OCI-LY3 (cell line): ENCODE data around the gene CNDP1.

Source experiments
- H2AFZ ChIP-seq: fragments of 200-600, 300-600 bp; shearing (Covaris generic); 2 replicates; pipeline ENCODE4 v1.6.0; 2014; ENCODE audit warnings: antibody characterized with exemption, low read depth, low read length
- H3K27ac ChIP-seq: fragments of 200-600, 300-600 bp; sonication (generic); 2 replicates; pipeline ENCODE4 v1.5.1; 2014; ENCODE audit warnings: mild to moderate bottlenecking, low read length, moderate library complexity, mixed read lengths
- H3K27me3 ChIP-seq: fragments of 200-600, 300-600 bp; sonication (generic); 2 replicates; pipeline ENCODE4 v1.6.1; 2014; ENCODE audit warnings: low read depth, low read length, mixed read lengths
- H3K36me3 ChIP-seq: fragments of 200-600, 300-600 bp; sonication (generic); replicated peaks from 2 replicates; pipeline ENCODE3; 2014; ENCODE audit warnings: low read depth, low read length, mixed read lengths
- H3K4me1 ChIP-seq: fragments of 300-600, 200-600 bp; sonication (generic); 2 replicates; pipeline ENCODE4 v1.6.1; 2014; ENCODE audit warnings: low read length, mixed read lengths
- H3K4me2 ChIP-seq: fragments of 200-600, 300-600 bp; sonication (generic); 2 replicates; pipeline ENCODE4 v1.6.1; 2014; ENCODE audit warnings: low read length, mixed read lengths
- H3K4me3 ChIP-seq: fragments of 300-600, 200-600 bp; sonication (generic); 2 replicates; pipeline ENCODE4 v1.5.1; 2014; ENCODE audit warnings: antibody characterized with exemption, mild to moderate bottlenecking, low read length, moderate library complexity
- H3K79me2 ChIP-seq: fragments of 300-600, 200-600 bp; shearing (Covaris generic); 2 replicates; pipeline ENCODE4 v1.6.1; 2014; ENCODE audit warnings: mild to moderate bottlenecking, low read length, mixed read lengths
- H3K9ac ChIP-seq: fragments of 300-600, 200-600 bp; shearing (Covaris generic); 2 replicates; pipeline ENCODE4 v1.6.0; 2014; ENCODE audit warnings: mild to moderate bottlenecking, low read length, moderate library complexity
- H3K9me3 ChIP-seq: fragments of 200-600, 300-600 bp; shearing (Covaris generic); 2 replicates; pipeline ENCODE4 v1.6.1; 2014; ENCODE audit warnings: low read length, mixed read lengths; ENCODE audit not compliant: insufficient read depth
- H4K20me1 ChIP-seq: fragments of 200-600, 300-600 bp; sonication (generic); 2 replicates; pipeline ENCODE4 v1.6.1; 2016; ENCODE audit warnings: low read length, mixed read lengths; ENCODE audit not compliant: insufficient read depth
- EZH2phosphoT487 ChIP-seq: fragments of 200-600 bp; shearing (Covaris generic); IDR thresholded peaks from 2 replicates; pipeline ENCODE4 v1.6.1; 2018; ENCODE audit warnings: antibody characterized with exemption, mixed run types, low read depth
- TF ChIP-seq, protein P1 (sequence below): fragments of 200-600, 300-600 bp; sonication (generic); IDR thresholded peaks from 2 replicates; pipeline ENCODE4 v1.5.1; 2014; ENCODE audit warnings: antibody characterized with exemption, low read length, low read depth

Gene CNDP1

DNA sequence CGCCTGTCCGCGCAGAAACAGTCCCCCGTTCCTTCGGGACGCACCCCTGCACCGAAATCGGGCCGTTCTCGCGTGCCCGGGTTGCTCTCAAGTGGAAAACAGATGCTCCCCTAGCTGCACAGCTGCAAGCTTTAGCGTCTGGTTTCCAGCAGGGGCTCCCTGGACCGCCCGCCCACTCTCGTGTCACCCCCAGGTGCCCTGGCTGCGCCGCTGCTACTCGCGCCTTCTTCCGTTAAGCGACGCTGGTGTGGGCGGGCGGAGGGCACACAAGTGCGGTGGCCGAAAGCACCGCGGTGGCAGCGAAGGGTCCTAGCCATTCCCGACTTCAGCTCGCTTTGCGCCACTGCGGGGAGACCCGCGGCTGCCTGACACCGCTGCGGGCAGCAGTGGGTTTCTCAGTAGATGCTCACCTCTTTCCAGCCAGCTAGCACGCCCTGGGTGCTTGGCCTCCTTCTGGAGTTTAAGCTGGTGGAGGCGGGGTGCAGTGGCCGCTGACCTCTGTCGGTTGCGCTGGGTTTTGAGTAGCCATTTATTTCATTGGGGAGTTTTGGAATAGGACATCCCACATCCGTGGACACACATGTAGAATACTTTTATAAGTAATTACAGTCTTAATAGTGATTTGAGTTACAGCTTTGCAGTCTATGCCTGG lies 64.2 kb downstream of the CNDP1 start:
- Histone ChIP-seq H3K79me2 (peaks cover 78% of the 10 kb centered on the region), H2AFZ (peak overlapping the region; percentile 91; the same call in 1 of the 2 replicates), H3K9me3 (no peaks in the 10 kb centered on the region; the same call in 1 of the 2 replicates), H3K4me2 (peak overlapping the region; percentile 80), H3K4me3 (peak overlapping the region; percentile 79), H3K27ac (peak overlapping the region; percentile 71), H3K36me3 (peaks cover 26% of the 10 kb centered on the region), H3K27me3 (no peaks in the 10 kb centered on the region), H3K9ac (peak overlapping the region; percentile 87), H3K4me1 (peaks cover 22% of the 10 kb centered on the region), H4K20me1 (peaks cover 2% of the 10 kb centered on the region; the same call in 1 of the 2 replicates)
- TF ChIP-seq, protein P1, sequence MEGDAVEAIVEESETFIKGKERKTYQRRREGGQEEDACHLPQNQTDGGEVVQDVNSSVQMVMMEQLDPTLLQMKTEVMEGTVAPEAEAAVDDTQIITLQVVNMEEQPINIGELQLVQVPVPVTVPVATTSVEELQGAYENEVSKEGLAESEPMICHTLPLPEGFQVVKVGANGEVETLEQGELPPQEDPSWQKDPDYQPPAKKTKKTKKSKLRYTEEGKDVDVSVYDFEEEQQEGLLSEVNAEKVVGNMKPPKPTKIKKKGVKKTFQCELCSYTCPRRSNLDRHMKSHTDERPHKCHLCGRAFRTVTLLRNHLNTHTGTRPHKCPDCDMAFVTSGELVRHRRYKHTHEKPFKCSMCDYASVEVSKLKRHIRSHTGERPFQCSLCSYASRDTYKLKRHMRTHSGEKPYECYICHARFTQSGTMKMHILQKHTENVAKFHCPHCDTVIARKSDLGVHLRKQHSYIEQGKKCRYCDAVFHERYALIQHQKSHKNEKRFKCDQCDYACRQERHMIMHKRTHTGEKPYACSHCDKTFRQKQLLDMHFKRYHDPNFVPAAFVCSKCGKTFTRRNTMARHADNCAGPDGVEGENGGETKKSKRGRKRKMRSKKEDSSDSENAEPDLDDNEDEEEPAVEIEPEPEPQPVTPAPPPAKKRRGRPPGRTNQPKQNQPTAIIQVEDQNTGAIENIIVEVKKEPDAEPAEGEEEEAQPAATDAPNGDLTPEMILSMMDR: peak; percentile 20; the same call in 1 of the 2 replicates
- no peak for TF ChIP-seq EZH2phosphoT487

DNA sequence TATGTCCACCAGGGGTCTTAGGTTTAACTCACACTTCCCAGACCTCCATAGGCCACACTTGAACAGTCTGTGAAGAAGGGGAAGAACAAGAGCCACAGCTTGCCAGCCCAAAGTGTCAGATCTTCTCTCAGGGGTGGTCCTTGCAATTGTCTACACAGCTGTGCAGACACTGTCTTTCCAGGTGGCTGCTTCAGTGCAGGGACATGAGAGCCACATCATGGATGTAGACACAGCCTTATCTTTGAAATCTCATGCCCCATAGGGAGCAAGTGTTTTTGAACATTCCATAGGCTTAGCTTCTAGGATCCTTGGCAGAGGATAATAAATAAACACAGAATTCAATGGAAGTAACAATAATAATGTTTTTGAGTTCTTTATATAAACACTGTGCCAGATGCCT lies 70.1 kb downstream of the CNDP1 start:
- Histone ChIP-seq H3K9ac (no peak overlapping the region), H3K4me2 (no peak overlapping the region), H3K4me1 (no peaks in the 10 kb centered on the region), H3K27ac (no peak overlapping the region), H3K4me3 (no peak overlapping the region), H3K27me3 (no peaks in the 10 kb centered on the region), H3K36me3 (no peaks in the 10 kb centered on the region), H3K9me3 (no peaks in the 10 kb centered on the region), H3K79me2 (peaks cover 60% of the 10 kb centered on the region), H2AFZ (no peak overlapping the region), H4K20me1 (peaks cover 6% of the 10 kb centered on the region; the same call in 1 of the 2 replicates)
- TF ChIP-seq, protein P1: no peak
- no peak for TF ChIP-seq EZH2phosphoT487

DNA sequence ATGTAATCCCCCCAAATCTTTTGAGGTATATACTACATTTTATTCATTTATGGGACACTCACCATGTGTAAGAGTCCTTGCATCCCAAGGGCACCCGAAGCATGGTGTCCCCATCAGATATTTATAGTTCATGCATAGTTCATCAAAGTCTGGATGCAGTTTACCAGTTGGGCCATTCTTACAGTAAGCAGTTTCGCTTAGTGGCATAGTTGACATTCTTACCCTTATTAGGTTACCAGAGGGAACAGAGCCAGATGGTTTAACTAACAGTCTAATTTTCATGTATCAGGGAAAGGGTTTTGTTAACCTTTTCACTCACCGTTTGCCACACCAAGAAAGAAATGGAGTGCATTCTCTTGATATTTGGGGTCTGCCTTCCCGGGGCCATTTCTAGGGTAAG lies 70.5 kb downstream of the CNDP1 start:
- no peak overlapping the region for H2AFZ ChIP-seq
- no peak overlapping the region for H3K9ac ChIP-seq
- H3K27me3 ChIP-seq: no peaks in the 10 kb centered on the region
- no peaks in the 10 kb centered on the region for H3K36me3 ChIP-seq
- no peak overlapping the region for H3K4me2 ChIP-seq
- TF ChIP-seq EZH2phosphoT487: no peak
- TF ChIP-seq, protein P1: no peak
- H3K4me1 ChIP-seq: no peaks in the 10 kb centered on the region
- H3K27ac ChIP-seq: no peak overlapping the region
- no peaks in the 10 kb centered on the region for H3K9me3 ChIP-seq
- H3K4me3 ChIP-seq: no peak overlapping the region
- H3K79me2 ChIP-seq: peaks cover 56% of the 10 kb centered on the region
- peaks cover 6% of the 10 kb centered on the region; the same call in 1 of the 2 replicates for H4K20me1 ChIP-seq

DNA sequence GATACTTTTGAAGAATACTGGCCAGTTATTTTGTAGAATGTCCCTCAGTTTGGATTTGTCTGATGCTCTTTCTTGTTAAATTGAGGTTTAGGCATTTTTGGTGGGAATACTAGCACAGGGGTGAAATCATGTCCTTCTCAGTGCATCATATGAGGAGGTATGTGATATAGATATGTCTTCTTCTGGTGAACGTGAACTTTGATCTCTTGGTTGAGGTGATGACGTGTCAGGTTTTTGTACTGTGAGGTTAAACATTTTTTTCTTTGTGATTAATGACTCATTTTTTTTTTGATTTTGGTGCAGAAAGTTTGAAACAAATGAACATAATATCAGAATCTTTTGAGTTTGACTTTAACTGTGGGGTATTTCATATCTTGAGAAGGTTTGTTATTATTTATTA lies 74.4 kb downstream of the CNDP1 start:
- peaks cover 36% of the 10 kb centered on the region for H3K79me2 ChIP-seq

More for the DNA sequence above, 74.4 kb downstream of the CNDP1 start:
- H3K4me3 ChIP-seq: no peak overlapping the region
- H3K9me3 ChIP-seq: no peaks in the 10 kb centered on the region
- peaks cover 8% of the 10 kb centered on the region for H3K4me1 ChIP-seq
- TF ChIP-seq, protein P1: no peak
- no peak for TF ChIP-seq EZH2phosphoT487
- H3K27me3 ChIP-seq: no peaks in the 10 kb centered on the region
- H3K9ac ChIP-seq: no peak overlapping the region
- H3K4me2 ChIP-seq: no peak overlapping the region
- no peak overlapping the region for H3K27ac ChIP-seq
- H2AFZ ChIP-seq: no peak overlapping the region
- H4K20me1 ChIP-seq: peaks cover 13% of the 10 kb centered on the region; the same call in 1 of the 2 replicates
- no peaks in the 10 kb centered on the region for H3K36me3 ChIP-seq
